OCI-LY1 (cell line): ENCODE results near the gene STK32C.

ENCODE experiments used
- H2AFZ ChIP-seq: fragments of 200-600 bp; sonication (generic), shearing (Covaris generic); 2 replicates; pipeline ENCODE4 v1.6.0; 2014; ENCODE audit warnings: antibody characterized with exemption, mild to moderate bottlenecking, low read length
- H3F3A ChIP-seq: fragments of 200-600 bp; sonication (generic), shearing (Covaris generic); 2 replicates; pipeline ENCODE4 v1.6.0; 2014; ENCODE audit warnings: mild to moderate bottlenecking, antibody characterized with exemption, low read length, moderate library complexity; ENCODE audit not compliant: insufficient read depth
- H3K27ac ChIP-seq: fragments of 200-600 bp; sonication (generic); 2 replicates; pipeline ENCODE4 v1.5.1; 2014; ENCODE audit warnings: low read length, mixed run types, mild to moderate bottlenecking, low read depth; ENCODE audit not compliant: poor library complexity, severe bottlenecking
- H3K27me3 ChIP-seq: fragments of 200-600 bp; sonication (generic); 2 replicates; pipeline ENCODE4 v1.6.0; 2014; ENCODE audit warnings: antibody characterized with exemption, mild to moderate bottlenecking, low read length, moderate library complexity; ENCODE audit not compliant: insufficient read depth
- H3K36me3 ChIP-seq: fragments of 200-600 bp; sonication (generic); 2 replicates; pipeline ENCODE4 v1.6.1; 2014; ENCODE audit warnings: mild to moderate bottlenecking, antibody characterized with exemption, low read length, moderate library complexity, mixed read lengths; ENCODE audit not compliant: insufficient read depth
- H3K4me1 ChIP-seq: fragments of 200-600 bp; sonication (generic); 2 replicates; pipeline ENCODE4 v1.5.1; 2014; ENCODE audit warnings: mild to moderate bottlenecking, low read length, moderate library complexity; ENCODE audit not compliant: insufficient read depth, severe bottlenecking
- H3K4me2 ChIP-seq: fragments of 200-600 bp; sonication (generic), shearing (Covaris generic); 2 replicates; pipeline ENCODE4 v1.6.1; 2014; ENCODE audit warnings: low read length
- H3K4me3 ChIP-seq: fragments of 200-600 bp; sonication (generic); 2 replicates; pipeline ENCODE4 v1.5.1; 2014; ENCODE audit warnings: low read length, low read depth, mild to moderate bottlenecking, mixed read lengths; ENCODE audit not compliant: poor library complexity, severe bottlenecking
- H3K79me2 ChIP-seq: fragments of 200-600 bp; shearing (Covaris generic); 2 replicates; pipeline ENCODE4 v1.6.1; 2016; ENCODE audit warnings: mixed run types, low read length, mixed read lengths; ENCODE audit not compliant: insufficient read depth
- H3K9ac ChIP-seq: fragments of 200-600 bp; sonication (generic), shearing (Covaris generic); 2 replicates; pipeline ENCODE4 v1.6.1; 2014; ENCODE audit warnings: mild to moderate bottlenecking, low read length, mixed read lengths
- H3K9me2 ChIP-seq: fragments of 200-600 bp; sonication (generic), shearing (Covaris generic); 2 replicates; pipeline ENCODE4 v1.6.1; 2014; ENCODE audit warnings: low read depth, mild to moderate bottlenecking, low read length, mixed read lengths
- H3K9me3 ChIP-seq: fragments of 200-600 bp; shearing (Covaris generic); 2 replicates; pipeline ENCODE4 v1.6.1; 2014; ENCODE audit warnings: low read length, mixed read lengths
- H4K20me1 ChIP-seq: fragments of 200-600 bp; sonication (generic), shearing (Covaris generic); 2 replicates; pipeline ENCODE4 v1.6.0; 2016; ENCODE audit warnings: mild to moderate bottlenecking, low read length; ENCODE audit not compliant: insufficient read depth
- EZH2 ChIP-seq: fragments of 200-600 bp; sonication (generic), shearing (Covaris generic); IDR thresholded peaks from 2 replicates; pipeline ENCODE4 v1.8.0; 2017; ENCODE audit warnings: borderline replicate concordance, mixed run types, mild to moderate bottlenecking, antibody characterized with exemption, low read length, moderate library complexity, mixed read lengths
- TF ChIP-seq, protein P1 (sequence below): fragments of 200-600 bp; sonication (generic), shearing (Covaris generic); IDR thresholded peaks from 2 replicates; pipeline ENCODE4 v1.5.1; 2017; ENCODE audit warnings: mild to moderate bottlenecking, antibody characterized with exemption, low read length, moderate library complexity, mixed read lengths

STK32C gene

DNA sequence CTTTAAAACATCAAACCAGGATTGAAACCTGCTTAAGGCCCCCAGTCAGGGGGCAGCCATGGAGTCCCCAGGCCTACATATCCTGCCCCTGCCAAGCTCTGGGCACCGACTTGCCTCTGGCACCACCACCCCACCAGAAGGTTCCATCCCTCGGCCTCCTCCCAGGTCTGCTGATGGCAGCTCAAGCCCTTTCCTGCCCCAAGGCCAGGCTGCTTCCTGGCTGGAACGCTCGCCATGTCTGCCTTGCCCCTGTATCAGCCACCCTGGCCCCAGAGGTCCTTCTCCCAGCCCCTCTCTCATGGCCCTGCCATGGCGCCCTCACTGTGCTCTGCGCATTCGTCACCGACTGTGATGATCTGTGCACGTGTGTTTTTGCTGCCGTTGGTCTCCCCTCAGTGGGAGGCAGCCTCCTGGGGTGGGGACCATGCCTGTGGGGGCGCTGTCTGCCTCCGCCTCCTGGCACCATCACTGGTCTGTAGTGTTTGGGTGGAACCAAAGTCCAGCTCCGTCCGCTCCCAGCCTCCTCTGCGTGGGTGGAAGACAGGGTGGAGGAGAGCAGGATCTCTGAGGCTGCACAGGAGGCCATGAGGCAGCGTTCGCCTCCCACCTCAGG is 117.8 kb downstream of the STK32C start:
- Histone ChIP-seq H3K4me3 (no peak overlapping the region), H3F3A (no peaks in the 10 kb centered on the region), H3K79me2 (no peaks in the 10 kb centered on the region), H4K20me1 (no peaks in the 10 kb centered on the region), H3K4me1 (no peaks in the 10 kb centered on the region), H3K9ac (no peak overlapping the region), H2AFZ (no peak overlapping the region), H3K4me2 (no peak overlapping the region), H3K27me3 (no peaks in the 10 kb centered on the region), H3K9me3 (no peaks in the 10 kb centered on the region), H3K36me3 (no peaks in the 10 kb centered on the region), H3K9me2 (no peaks in the 10 kb centered on the region), H3K27ac (no peak overlapping the region)
- TF ChIP-seq, protein P1, sequence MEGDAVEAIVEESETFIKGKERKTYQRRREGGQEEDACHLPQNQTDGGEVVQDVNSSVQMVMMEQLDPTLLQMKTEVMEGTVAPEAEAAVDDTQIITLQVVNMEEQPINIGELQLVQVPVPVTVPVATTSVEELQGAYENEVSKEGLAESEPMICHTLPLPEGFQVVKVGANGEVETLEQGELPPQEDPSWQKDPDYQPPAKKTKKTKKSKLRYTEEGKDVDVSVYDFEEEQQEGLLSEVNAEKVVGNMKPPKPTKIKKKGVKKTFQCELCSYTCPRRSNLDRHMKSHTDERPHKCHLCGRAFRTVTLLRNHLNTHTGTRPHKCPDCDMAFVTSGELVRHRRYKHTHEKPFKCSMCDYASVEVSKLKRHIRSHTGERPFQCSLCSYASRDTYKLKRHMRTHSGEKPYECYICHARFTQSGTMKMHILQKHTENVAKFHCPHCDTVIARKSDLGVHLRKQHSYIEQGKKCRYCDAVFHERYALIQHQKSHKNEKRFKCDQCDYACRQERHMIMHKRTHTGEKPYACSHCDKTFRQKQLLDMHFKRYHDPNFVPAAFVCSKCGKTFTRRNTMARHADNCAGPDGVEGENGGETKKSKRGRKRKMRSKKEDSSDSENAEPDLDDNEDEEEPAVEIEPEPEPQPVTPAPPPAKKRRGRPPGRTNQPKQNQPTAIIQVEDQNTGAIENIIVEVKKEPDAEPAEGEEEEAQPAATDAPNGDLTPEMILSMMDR = no peak
- TF ChIP-seq EZH2 = no peak

DNA sequence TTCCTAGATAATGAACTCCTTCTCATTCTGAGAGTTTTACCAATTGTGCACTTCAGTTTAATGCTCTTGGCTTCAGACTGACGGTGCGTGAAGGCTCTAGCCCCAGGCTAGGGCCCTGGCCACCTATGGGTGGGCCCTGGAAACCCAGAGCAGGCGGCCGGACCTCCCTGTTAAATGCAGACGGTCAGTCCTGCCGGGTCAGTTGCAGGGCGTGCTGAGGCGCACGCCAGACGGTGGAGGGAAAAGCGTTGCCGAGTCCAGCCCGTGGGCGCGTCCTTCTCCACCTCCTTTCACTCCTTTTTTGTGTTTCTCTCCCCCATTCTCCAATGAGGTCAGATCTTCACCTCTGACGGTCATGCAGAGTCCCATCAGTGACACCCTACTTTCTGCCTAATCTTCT is 118.7 kb downstream of the STK32C start:
- no peak overlapping the region for H2AFZ ChIP-seq
- TF ChIP-seq, protein P1 = no peak
- no peak for TF ChIP-seq EZH2
- H3K4me2 ChIP-seq = no peak overlapping the region
- no peaks in the 10 kb centered on the region for H3K36me3 ChIP-seq
- no peak overlapping the region for H3K4me3 ChIP-seq
- H3K79me2 ChIP-seq = no peaks in the 10 kb centered on the region
- no peaks in the 10 kb centered on the region for H3K9me3 ChIP-seq
- no peak overlapping the region for H3K9ac ChIP-seq
- H3F3A ChIP-seq = no peaks in the 10 kb centered on the region
- no peaks in the 10 kb centered on the region for H3K27me3 ChIP-seq
- no peaks in the 10 kb centered on the region for H3K4me1 ChIP-seq
- no peaks in the 10 kb centered on the region for H3K9me2 ChIP-seq
- no peaks in the 10 kb centered on the region for H4K20me1 ChIP-seq
- H3K27ac ChIP-seq = no peak overlapping the region

GRCh38 chr10:132188331-132188730 is 119.4 kb downstream of the STK32C start:
- Histone ChIP-seq H3F3A (no peaks in the 10 kb centered on the region), H3K4me3 (no peak overlapping the region), H3K4me2 (no peak overlapping the region), H3K9me2 (no peaks in the 10 kb centered on the region), H3K9me3 (no peaks in the 10 kb centered on the region), H3K79me2 (no peaks in the 10 kb centered on the region), H2AFZ (no peak overlapping the region), H3K27me3 (no peaks in the 10 kb centered on the region), H3K4me1 (no peaks in the 10 kb centered on the region), H3K36me3 (no peaks in the 10 kb centered on the region), H3K27ac (no peak overlapping the region), H4K20me1 (no peaks in the 10 kb centered on the region), H3K9ac (no peak overlapping the region)
- TF ChIP-seq, protein P1 = no peak
- TF ChIP-seq EZH2 = no peak
